Adrenal gland (tissue), 12 donors: ENCODE results near the gene POLR1H. TPM values are rescaled to one million over a fixed set of nuclear protein-coding genes. Genes with fewer than 3 reads are reported as not detected.

ENCODE experiments used
- DNase-seq, 7 donors: peaks; one replicate each; pipeline ENCODE4 v3.0.0-alpha.2; 2019 to 2020
- H3K27ac ChIP-seq, 5 donors: fragments of 200-600 bp; sonication (generic) in 4 of 5; 1 replicate in 3 of 5; 2 replicates in 2 of 5; pipeline versions ENCODE4 v1.5.1 to v1.8.0; 2016 to 2020; ENCODE audit warnings: mild to moderate bottlenecking in 1 of 5
- H3K27me3 ChIP-seq: fragments of 200-600 bp; 2 replicates; pipeline ENCODE4 v1.8.0; 2021
- H3K36me3 ChIP-seq, 2 donors: fragments of 200-600 bp; replicated peaks in 1 of 2; 1 replicate in 1 of 2; 2 replicates in 1 of 2; pipeline versions ENCODE4 v1.5.1 to v1.8.0; 2018 to 2022
- H3K4me1 ChIP-seq, 2 donors: fragments of 200-600 bp; replicated peaks in 1 of 2; 1 replicate in 1 of 2; 2 replicates in 1 of 2; pipeline versions ENCODE4 v1.5.1 to v1.8.0; 2018 to 2021
- H3K4me3 ChIP-seq, 4 donors: fragments of 200-600 bp; sonication (generic) in 3 of 4; one replicate each; pipeline ENCODE4 v1.5.1; 2016 to 2018
- H3K9me3 ChIP-seq, 3 donors: fragments of 200-600 bp; sonication (generic) in 1 of 3; replicated peaks in 1 of 3; 1 replicate in 2 of 3; 2 replicates in 1 of 3; pipeline versions ENCODE4 v1.5.1 to v1.8.0; 2016 to 2021
- CTCF ChIP-seq, 6 experiments: fragments of 450-650 bp in 4 of 6; fragments of 200-600 bp in 2 of 6; sonication (generic) in 1 of 6; IDR thresholded peaks; 1 replicate in 5 of 6; 2 replicates in 1 of 6; pipeline versions ENCODE4 v1.5.1 to v1.8.0; 2016 to 2021; ENCODE audit warnings: antibody characterized with exemption in 6 of 6, mild to moderate bottlenecking in 2 of 6, moderate library complexity in 1 of 6
- POLR2A ChIP-seq, 2 donors: fragments of 450-650 bp; IDR thresholded peaks; one replicate each; pipeline ENCODE4 v1.6.1; 2017; ENCODE audit warnings: antibody characterized with exemption in 2 of 2, mild to moderate bottlenecking in 2 of 2, moderate library complexity in 1 of 2
- WGBS, 4 donors: extraction: QIAGEN DNeasy Blood & Tissue Kit in 2 of 4; methylation state at CpG; one replicate each; pipeline versions ENCODE4 v1.1.5 to v1.1.7; 2013 to 2017; 5-methylcytosine and 5-hydroxymethylcytosine counted together
- intact Hi-C, 2 donors: fragments of 100-400 bp; cut with DNase I; formaldehyde crosslinking; loops; one replicate each; pipeline versions ENCODE4 v1.14.1 to v1.15.0; 2022 to 2023
- polyA plus RNA-seq, 3 donors: library from polyadenylated mRNA; stranded (reverse); fragments of 200-250 nt in 2 of 3; fragments of 350-450 nt in 1 of 3; fragmentation: Illumina TruSeq in 1 of 3; extraction: RNeasy Lipid Tissue Mini Kit (QIAGEN cat#74804) in 1 of 3; gene quantifications; one replicate each; pipeline ENCODE4 v1.2.3, GENCODE V29; 2013 to 2014
- total RNA-seq, 9 donors: library from RNA; depleted of rRNA in 4 of 9; stranded (reverse); fragments of >200 nt in 4 of 9; fragments of 120-200 nt in 1 of 9; fragmentation: NEBNext Ultra II Directional in 1 of 9; extraction: Animal tissue kit (Norgen Biotek cat#: 25700) in 1 of 9; gene quantifications; one replicate each; pipeline versions ENCODE4 v1.1.0 to v1.2.4, GENCODE V29; 2013 to 2023
- donor health status: healthy with polysubstance abuse.
- donor health status: Bipolar disorder and iron deficiency.
- donor health status: DM: yes; HTN: yes; CAD: no.
- donor health status: DM: no; HTN: no; CAD: no.
- donor health status: DM: no; HTN: no; CAD: no.
- donor health status: DM: yes; HTN: yes; CAD: no.

POLR1H gene
- total and polyA plus RNA-seq, 12 donors = 6.8 to 75.1 (median 32.4) TPM

GRCh38 chr6:30103872-30104179 lies 42.8 kb downstream of the POLR1H start:
- intact Hi-C loops = no loop called here
- no peak for DNase-seq
- Histone ChIP-seq H3K4me3 (peak overlapping the region in 1 of 4 donors; percentile 60), H3K27me3 (no peaks in the 10 kb centered on the region), H3K4me1 (peaks cover 18 to 25% of the 10 kb centered on the region in 2 donors), H3K36me3 (no peaks in the 10 kb centered on the region), H3K27ac (no peak overlapping the region), H3K9me3 (no peaks in the 10 kb centered on the region)
- 56 to 63% (median 59%) methylated on average over 3 of the region's 3 CpGs for WGBS, 4 donors
- no peak for TF ChIP-seq POLR2A (IDR thresholded peaks at IDR 0.05)
- TF ChIP-seq CTCF (IDR thresholded peaks at IDR 0.05) = no peak

- no peaks in the 10 kb centered on the region for H3K9me3 ChIP-seq
- peak in 1 of 7 donors; percentile 10 for DNase-seq
- intact Hi-C loops = loop anchor here in 1 of 2 donors (5.0 kb wide), 1 partner anchor 437 kb away; no protein-coding TSS in a partner anchor
- H3K27ac ChIP-seq = no peak overlapping the region
- TF ChIP-seq CTCF (IDR thresholded peaks at IDR 0.05) (no peak), POLR2A (IDR thresholded peaks at IDR 0.05) (no peak)
- no peaks in the 10 kb centered on the region for H3K27me3 ChIP-seq
- H3K36me3 ChIP-seq = no peaks in the 10 kb centered on the region
- 83 to 88% (median 87%) methylated on average over 2 of the region's 2 CpGs for WGBS, 4 donors
- H3K4me3 ChIP-seq = no peak overlapping the region
- H3K4me1 ChIP-seq = peaks cover 18 to 25% of the 10 kb centered on the region in 2 donors
Measured at GRCh38 chr6:30104661-30105060, 43.6 kb downstream of the POLR1H start.

GRCh38 chr6:30111266-30111856 lies 50.3 kb downstream of the POLR1H start:
- H3K27me3 ChIP-seq = peaks cover 41% of the 10 kb centered on the region
- H3K36me3 ChIP-seq = no peaks in the 10 kb centered on the region
- no peak overlapping the region for H3K27ac ChIP-seq
- DNase-seq = no peak
- intact Hi-C loops = no loop called here
- no peak overlapping the region for H3K4me3 ChIP-seq
- TF ChIP-seq POLR2A (IDR thresholded peaks at IDR 0.05) = no peak
- TF ChIP-seq CTCF (IDR thresholded peaks at IDR 0.05) = no peak
- no peaks in the 10 kb centered on the region for H3K4me1 ChIP-seq
- no peaks in the 10 kb centered on the region for H3K9me3 ChIP-seq
- WGBS, 4 donors = 31 to 71% (median 43%) methylated on average over 22 to 27 of the region's 27 CpGs

GRCh38 chr6:30112402-30112994 lies 51.4 kb downstream of the POLR1H start:
- no peak for TF ChIP-seq POLR2A (IDR thresholded peaks at IDR 0.05)
- no peak for TF ChIP-seq CTCF (IDR thresholded peaks at IDR 0.05)
- Histone ChIP-seq H3K9me3 (no peaks in the 10 kb centered on the region), H3K4me3 (no peak overlapping the region), H3K27me3 (peaks cover 44% of the 10 kb centered on the region), H3K27ac (no peak overlapping the region), H3K4me1 (no peaks in the 10 kb centered on the region), H3K36me3 (no peaks in the 10 kb centered on the region)
- intact Hi-C loops = no loop called here
- WGBS, 4 donors = 64 to 78% (median 72%) methylated on average over 10 of the region's 10 CpGs
- no peak for DNase-seq
